CD4-positive, alpha-beta T cell treated with Interleukin-15 for 4 hours (primary cell): ENCODE results near the gene PLCB4.
"Not testable (repeated sequence)": the region's sequence is repeated elsewhere in the genome, so short reads cannot be mapped to it uniquely, and the experiment has no call there.

ENCODE experiments used
- DNase-seq: peaks from one replicate; pipeline ENCODE4 v3.0.0-alpha.2; 2020; ENCODE audit warnings: low spot score

PLCB4 gene

GRCh38 chr20:9068841-9069663 is at the start of gene PLCB4:
PLCB4 (plus strand) TSS chr20:9069087; CDS start chr20:9307815, 238,728 bp downstream.
- no peak for DNase-seq

- no peak for DNase-seq
These were observed 49.1 kb upstream of the PLCB4 start for GRCh38 chr20:9019833-9020232.

DNA sequence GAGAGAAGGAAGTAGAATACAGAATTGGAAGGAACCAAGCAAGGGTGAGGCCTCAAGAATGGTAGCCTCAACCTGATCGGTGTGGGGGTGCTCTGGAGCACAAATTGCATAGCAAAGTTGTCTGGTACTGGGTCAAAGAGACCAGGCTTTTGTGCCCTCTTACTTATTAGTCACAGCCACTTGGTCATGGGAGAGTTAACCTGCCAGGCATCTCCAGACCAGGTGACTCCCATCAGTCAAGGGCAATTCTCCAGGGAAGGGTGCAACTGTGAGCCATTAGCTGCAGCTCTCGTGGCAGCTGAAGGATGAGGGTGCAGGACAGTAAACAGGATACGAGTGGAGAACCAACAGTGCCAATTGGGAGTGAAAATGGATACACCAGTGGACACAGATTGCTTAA is 47.7 kb upstream of the PLCB4 start:
- DNase-seq: no peak

- DNase-seq: no peak
These were observed 47.2 kb upstream of the PLCB4 start for GRCh38 chr20:9021699-9022098.

- DNase-seq: no peak
These were observed 46.5 kb upstream of the PLCB4 start for GRCh38 chr20:9022376-9022775.

- DNase-seq: no peak
These were observed 44.3 kb upstream of the PLCB4 start for GRCh38 chr20:9024606-9025005.

GRCh38 chr20:9025011-9025410 is 43.9 kb upstream of the PLCB4 start:
- no peak for DNase-seq

DNA sequence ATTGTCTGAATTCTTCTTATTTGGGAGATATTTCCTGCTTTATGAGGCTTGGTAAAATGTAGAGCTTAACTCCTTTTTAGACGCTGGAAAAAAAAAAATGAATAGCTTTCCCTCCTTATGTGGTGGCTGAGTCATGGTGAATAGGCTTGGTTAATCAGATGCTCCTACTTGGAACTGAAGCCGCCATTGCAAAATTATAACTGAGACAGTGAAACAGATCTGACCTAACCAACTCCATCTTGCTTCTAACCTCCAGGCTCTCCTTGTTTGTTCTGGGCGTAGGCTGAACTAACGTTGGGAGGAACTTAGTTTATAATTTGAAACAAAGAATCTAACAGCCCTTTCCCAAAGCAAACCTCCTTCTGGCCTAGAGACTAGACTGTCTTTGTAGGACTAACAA is 43.2 kb upstream of the PLCB4 start:
- DNase-seq: no peak

DNA sequence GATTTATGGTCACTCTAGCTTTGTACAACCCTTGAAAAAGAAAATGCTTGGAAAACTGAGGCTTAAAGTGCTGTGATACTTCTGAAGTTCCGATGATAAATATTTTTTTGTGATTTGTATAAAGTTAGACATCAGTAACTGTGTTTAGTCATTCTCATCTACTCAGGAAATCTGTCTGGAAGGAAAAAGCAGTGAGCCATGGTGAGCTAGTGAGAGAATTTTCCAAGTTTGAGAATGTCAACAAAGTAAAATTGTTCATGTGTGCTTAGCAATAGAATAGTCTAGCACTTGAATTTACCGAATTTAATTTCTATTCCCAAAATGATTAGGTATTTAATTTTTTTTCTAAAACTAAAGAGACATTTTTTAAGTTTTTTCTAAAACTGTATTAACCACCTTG is 41.3 kb upstream of the PLCB4 start:
- no peak for DNase-seq

DNA sequence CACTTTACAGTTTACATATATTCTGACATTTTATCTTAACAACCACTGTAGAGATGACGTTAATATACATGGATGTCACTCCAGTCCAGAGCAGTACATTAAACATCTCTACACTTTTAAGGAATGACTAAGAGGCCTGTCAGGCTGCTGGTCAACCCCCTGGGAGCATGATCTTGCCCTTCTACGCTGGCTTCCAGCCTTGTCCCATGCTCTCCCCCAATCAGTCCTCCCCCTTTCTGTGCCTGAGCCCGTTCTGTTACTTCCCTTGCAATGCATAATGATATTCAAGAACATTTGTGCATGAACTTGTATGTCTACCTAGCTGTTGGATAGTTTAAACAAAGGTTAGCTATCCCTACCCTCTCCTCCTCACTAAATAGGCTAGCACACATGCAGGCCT is 40.5 kb upstream of the PLCB4 start:
- no peak for DNase-seq

DNA sequence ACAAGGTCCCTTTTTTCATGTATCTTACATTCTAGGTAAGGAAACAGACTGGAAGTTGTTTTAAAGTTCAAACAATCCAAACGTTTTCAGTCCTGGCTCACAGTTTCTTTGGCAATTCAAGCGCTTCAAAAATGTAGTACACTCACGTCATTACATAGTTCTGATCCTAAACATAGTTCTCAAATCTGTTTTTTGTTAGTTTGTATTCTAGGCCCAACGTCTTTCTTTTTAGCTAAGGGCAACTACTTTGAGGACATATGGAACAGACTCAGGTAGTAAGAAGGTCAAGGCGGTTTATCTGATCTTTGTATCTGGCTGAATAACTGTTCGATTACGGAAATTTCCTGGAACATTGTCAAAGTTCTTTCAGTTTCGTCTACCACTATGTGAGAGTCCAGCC is 36.9 kb upstream of the PLCB4 start:
- no peak for DNase-seq

GRCh38 chr20:9032758-9033157 is 36.1 kb upstream of the PLCB4 start:
- DNase-seq: no peak

GRCh38 chr20:9035126-9035525 is 33.8 kb upstream of the PLCB4 start:
- no peak for DNase-seq

GRCh38 chr20:9036593-9036992 is 32.3 kb upstream of the PLCB4 start:
- no peak for DNase-seq

GRCh38 chr20:9038791-9039535 is 29.9 kb upstream of the PLCB4 start:
- DNase-seq: no peak

- no peak for DNase-seq
These were observed 27.9 kb upstream of the PLCB4 start for GRCh38 chr20:9040863-9041524.

GRCh38 chr20:9043364-9043763 is 25.5 kb upstream of the PLCB4 start:
- DNase-seq: no peak

DNA sequence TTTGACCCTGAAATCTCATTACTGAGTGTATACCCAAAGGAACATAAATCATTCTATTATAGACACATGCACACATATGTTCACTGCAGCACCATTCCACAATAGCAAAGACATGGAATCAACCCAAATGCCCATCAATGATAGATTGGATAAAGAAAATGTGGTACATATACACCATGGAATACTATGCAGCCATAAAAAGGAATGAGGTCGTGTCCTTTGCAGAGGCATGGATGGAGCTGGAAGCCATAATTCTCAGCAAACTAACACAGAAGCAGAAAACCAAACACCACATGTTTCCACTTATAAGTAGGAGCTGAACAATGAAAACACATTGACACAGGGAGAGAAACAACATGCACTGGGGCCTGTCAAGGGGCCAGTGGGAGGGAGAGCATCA is 21.0 kb upstream of the PLCB4 start:
- not testable (repeated sequence) for DNase-seq

- no peak for DNase-seq
These were observed 17.4 kb upstream of the PLCB4 start for GRCh38 chr20:9051508-9051907.

DNA sequence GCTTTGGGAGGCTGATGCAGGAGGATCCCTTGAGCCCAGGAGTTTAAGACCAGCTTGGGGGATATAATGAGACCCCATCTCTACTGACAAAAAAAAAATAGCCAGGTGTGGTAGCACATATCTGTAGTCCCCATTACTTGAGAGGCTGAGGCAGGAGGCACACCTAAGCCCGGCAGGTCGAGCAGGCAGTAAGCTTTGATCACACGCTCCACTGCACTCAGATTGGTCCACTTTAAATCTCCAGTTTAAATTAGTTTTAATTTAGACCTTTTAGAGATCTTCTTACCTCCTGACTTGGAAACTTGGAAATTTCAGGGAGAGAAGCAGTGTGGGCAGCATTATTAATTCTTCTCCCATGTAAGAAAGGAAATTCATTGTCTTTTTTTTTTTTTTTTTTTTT is 16.8 kb upstream of the PLCB4 start:
- DNase-seq: no peak

DNA sequence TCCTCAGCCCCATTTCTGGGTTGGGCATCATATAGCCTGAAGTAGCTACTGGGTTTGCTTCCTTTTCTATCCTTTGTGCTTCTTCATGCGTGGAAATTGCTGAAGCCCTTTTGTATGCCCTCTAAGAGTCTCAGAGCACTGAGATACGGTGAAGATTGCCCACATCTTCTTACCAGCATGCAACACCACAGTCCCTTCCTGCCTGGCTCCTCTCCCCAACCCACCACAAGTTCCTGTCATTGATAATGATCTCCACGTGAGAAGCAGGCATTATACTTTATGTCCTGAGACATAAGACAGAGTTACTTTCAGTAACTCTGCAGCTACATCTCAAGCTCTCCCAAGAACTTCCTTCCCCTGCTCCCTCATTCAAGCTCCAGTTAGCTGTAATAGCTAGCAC is 15.8 kb upstream of the PLCB4 start:
- no peak for DNase-seq

GRCh38 chr20:9054176-9054575 is 14.7 kb upstream of the PLCB4 start:
- DNase-seq: no peak

GRCh38 chr20:9059931-9060330 is 9.0 kb upstream of the PLCB4 start:
- no peak for DNase-seq
